Stimulated activated CD8-positive, alpha-beta memory T cell treated with anti-CD3 and anti-CD28 coated beads, Interleukin-15, amount 100 ng/mL, for 48 hours (primary cell): Measurements from ENCODE around the gene GPR18.
A peak's percentile ranks its signal among the peaks of the same experiment; 100 is the strongest.
"Not testable (repeated sequence)": the region's sequence is repeated elsewhere in the genome, so short reads cannot be mapped to it uniquely, and the experiment has no call there.

Source experiments
- DNase-seq, 2 donors: peaks; one replicate each; pipeline ENCODE4 v3.0.0-alpha.2; 2020; ENCODE audit warnings: low read depth in 2 of 2

The GPR18 gene

GRCh38 chr13:99266827-99267226 lies 8.6 kb upstream of the GPR18 start:
- no peak for DNase-seq

GRCh38 chr13:99265821-99266426 lies 7.7 kb upstream of the GPR18 start:
- no peak for DNase-seq

- DNase-seq, result peak in 1 of 2 donors; percentile 30
Measured at GRCh38 chr13:99265162-99265800, 7.1 kb upstream of the GPR18 start.

GRCh38 chr13:99264051-99264450 lies 5.9 kb upstream of the GPR18 start:
- no peak for DNase-seq

GRCh38 chr13:99263126-99263785 lies 5.1 kb upstream of the GPR18 start:
- no peak for DNase-seq

GRCh38 chr13:99261059-99261458 lies 2.9 kb upstream of the GPR18 start:
- DNase-seq, result no peak

- no peak for DNase-seq
Measured at GRCh38 chr13:99260216-99260615, 2.0 kb upstream of the GPR18 start.

GRCh38 chr13:99258946-99259345 lies 767 bp upstream of the GPR18 start:
- no peak for DNase-seq

GRCh38 chr13:99257291-99257690 lies 888 bp downstream of the GPR18 start:
- DNase-seq, result no peak

GRCh38 chr13:99256709-99257108 lies 1.5 kb downstream of the GPR18 start:
- DNase-seq, result no peak

- DNase-seq, result no peak
Measured at GRCh38 chr13:99256283-99256682, 1.9 kb downstream of the GPR18 start.

- no peak for DNase-seq
Measured at GRCh38 chr13:99255271-99255670, 2.9 kb downstream of the GPR18 start.

GRCh38 chr13:99254830-99255229 lies 3.3 kb downstream of the GPR18 start:
- no peak for DNase-seq

GRCh38 chr13:99251921-99252320 lies 6.3 kb downstream of the GPR18 start:
- no peak for DNase-seq

GRCh38 chr13:99250982-99251825 lies 7.0 kb downstream of the GPR18 start:
- no peak for DNase-seq

- DNase-seq, result not testable (repeated sequence)
Measured at GRCh38 chr13:99249606-99250005, 8.6 kb downstream of the GPR18 start.

- DNase-seq, result not testable (repeated sequence)
Measured at GRCh38 chr13:99249178-99249577, 9.0 kb downstream of the GPR18 start.

- DNase-seq, result no peak
Measured at GRCh38 chr13:99246100-99246499, 12.1 kb downstream of the GPR18 start.

- no peak for DNase-seq
Measured at GRCh38 chr13:99237981-99238662, 20.1 kb downstream of the GPR18 start.

GRCh38 chr13:99231721-99232120 lies 26.5 kb downstream of the GPR18 start:
- DNase-seq, result no peak

GRCh38 chr13:99230991-99231390 lies 27.2 kb downstream of the GPR18 start:
- no peak for DNase-seq

- DNase-seq, result not testable (repeated sequence)
Measured at GRCh38 chr13:99230588-99230987, 27.6 kb downstream of the GPR18 start.
